GM23338 (cell line): Measurements from ENCODE around the gene DYRK1A. TPM values are rescaled to one million over a fixed set of nuclear protein-coding genes. Genes with fewer than 3 reads are reported as not detected.
A peak's percentile ranks its signal among the peaks of the same experiment; 100 is the strongest.

Source experiments
- ATAC-seq: fragments of 200-7000 bp; cut with Tn5 transposase; 3 replicates; pipeline ENCODE4 v1.9.1; 2020
- DNase-seq: peaks from one replicate; pipeline ENCODE4 v3.0.0-alpha.2; 2015; ENCODE audit warnings: low spot score
- H2AFZ ChIP-seq: fragments of 200-600 bp; sonication (generic); 2 replicates; pipeline ENCODE4 v1.8.0; 2016; ENCODE audit warnings: antibody characterized with exemption, mild to moderate bottlenecking, moderate library complexity
- H3F3A ChIP-seq: fragments of 200-600 bp; sonication (generic); replicated peaks from 2 replicates; pipeline ENCODE4 v1.8.0; 2017; ENCODE audit warnings: antibody characterized with exemption, mixed run types, low read depth
- H3K27ac ChIP-seq: fragments of 200-600 bp; sonication (generic); 2 replicates; pipeline ENCODE4 v1.6.1; 2016; ENCODE audit warnings: low read depth
- H3K27me3 ChIP-seq: fragments of 200-600 bp; sonication (generic); 2 replicates; pipeline ENCODE4 v1.8.0; 2016; ENCODE audit warnings: mild to moderate bottlenecking, mixed run types, moderate library complexity; ENCODE audit not compliant: insufficient read depth
- H3K36me3 ChIP-seq: fragments of 200-600 bp; sonication (generic); 2 replicates; pipeline ENCODE4 v1.8.0; 2016; ENCODE audit warnings: mild to moderate bottlenecking; ENCODE audit not compliant: insufficient read depth
- H3K4me1 ChIP-seq: fragments of 200-600 bp; sonication (generic); 2 replicates; pipeline ENCODE4 v1.8.0; 2016; ENCODE audit warnings: mild to moderate bottlenecking, moderate library complexity; ENCODE audit not compliant: insufficient read depth
- H3K4me2 ChIP-seq: fragments of 200-600 bp; sonication (generic); 2 replicates; pipeline ENCODE4 v1.7.1; 2017; ENCODE audit warnings: mixed run types
- H3K4me3 ChIP-seq: fragments of 200-600 bp; sonication (generic); 2 replicates; pipeline ENCODE4 v1.6.1; 2016; ENCODE audit warnings: mixed run types
- H3K79me2 ChIP-seq: fragments of 200-600 bp; sonication (generic); replicated peaks from 2 replicates; pipeline ENCODE4 v1.8.0; 2017; ENCODE audit warnings: mild to moderate bottlenecking; ENCODE audit not compliant: insufficient read depth
- H3K9me2 ChIP-seq: fragments of 200-600 bp; sonication (generic); 2 replicates; pipeline ENCODE4 v1.8.0; 2017; ENCODE audit not compliant: insufficient read depth
- H4K20me1 ChIP-seq: fragments of 200-600 bp; sonication (generic); replicated peaks from 2 replicates; pipeline ENCODE4 v1.8.0; 2017; ENCODE audit warnings: mild to moderate bottlenecking; ENCODE audit not compliant: insufficient read depth
- H3K27ac Mint-ChIP-seq: 2 replicates; pipeline ENCODE4 v1.8.0; 2020; ENCODE audit warnings: inconsistent platforms, mild to moderate bottlenecking, moderate library complexity, mixed read lengths
- H3K27me3 Mint-ChIP-seq: 3 replicates; pipeline ENCODE4 v1.8.0; 2022; ENCODE audit warnings: low read depth, mild to moderate bottlenecking, moderate library complexity, mixed read lengths, inconsistent platforms; ENCODE audit not compliant: insufficient read depth, poor library complexity
- H3K36me3 Mint-ChIP-seq: 3 replicates; pipeline ENCODE4 v1.8.0; 2021; ENCODE audit warnings: low read depth, mild to moderate bottlenecking, inconsistent platforms, moderate library complexity, mixed read lengths
- H3K4me1 Mint-ChIP-seq: 3 replicates; pipeline ENCODE4 v1.8.0; 2020; ENCODE audit warnings: mild to moderate bottlenecking, inconsistent platforms, mixed read lengths
- H3K4me3 Mint-ChIP-seq: 3 replicates; pipeline ENCODE4 v1.8.0; 2021; ENCODE audit warnings: moderate library complexity, mild to moderate bottlenecking, inconsistent platforms, mixed read lengths
- H3K9me3 Mint-ChIP-seq: 3 replicates; pipeline ENCODE4 v1.8.0; 2020; ENCODE audit warnings: moderate library complexity, mild to moderate bottlenecking, inconsistent platforms, mixed read lengths
- CREB1 ChIP-seq: fragments of 250-450 bp; sonication (Bioruptor Pico); IDR thresholded peaks from 2 replicates; pipeline ENCODE4 v1.5.0; 2020; ENCODE audit warnings: low read depth, mild to moderate bottlenecking, moderate library complexity
- CTCF ChIP-seq, 2 experiments: fragments of 200-600 bp in 1 of 2; sonication (generic) in 1 of 2; conservative IDR thresholded peaks; 2 replicates each; pipeline versions ENCODE4 v1.5.1 to v1.6.1; 2016 to 2017; ENCODE audit warnings: antibody characterized with exemption in 2 of 2, low read depth in 2 of 2, mild to moderate bottlenecking in 2 of 2, moderate library complexity in 1 of 2
- ETS1 ChIP-seq: IDR thresholded peaks from 2 replicates; pipeline ENCODE4 v1.6.1; 2016; ENCODE audit warnings: antibody characterized with exemption
- EZH2 ChIP-seq: fragments of 200-600 bp; sonication (generic); IDR thresholded peaks from one replicate; pipeline ENCODE4 v1.8.0; 2017; ENCODE audit warnings: antibody characterized with exemption, mild to moderate bottlenecking, low read depth; ENCODE audit not compliant: unreplicated experiment
- EZH2phosphoT487 ChIP-seq: fragments of 200-600 bp; sonication (generic); IDR thresholded peaks from one replicate; pipeline ENCODE4 v1.8.1; 2018; ENCODE audit warnings: antibody characterized with exemption; ENCODE audit not compliant: unreplicated experiment
- JUNB ChIP-seq: IDR thresholded peaks from one replicate; pipeline ENCODE4 v1.6.1; 2016; ENCODE audit warnings: antibody characterized with exemption; ENCODE audit not compliant: unreplicated experiment
- NANOG ChIP-seq: IDR thresholded peaks from 2 replicates; pipeline ENCODE4 v1.6.1; 2016; ENCODE audit warnings: antibody characterized with exemption, borderline replicate concordance
- POLR2AphosphoS5 ChIP-seq: IDR thresholded peaks from 2 replicates; pipeline ENCODE4 v1.6.1; 2016; ENCODE audit warnings: antibody characterized with exemption, low read depth
- REST ChIP-seq: IDR thresholded peaks from one replicate; pipeline ENCODE4 v1.6.1; 2018; ENCODE audit warnings: antibody characterized with exemption; ENCODE audit not compliant: unreplicated experiment
- STAT1 ChIP-seq: IDR thresholded peaks from one replicate; pipeline ENCODE4 v1.6.1; 2016; ENCODE audit warnings: antibody characterized with exemption; ENCODE audit not compliant: unreplicated experiment
- ZNF114 ChIP-seq: fragments of 250-450 bp; sonication (Bioruptor Pico); IDR thresholded peaks from 2 replicates; pipeline ENCODE4 v1.5.0; 2020; ENCODE audit warnings: mild to moderate bottlenecking, moderate library complexity
- ZNF331 ChIP-seq: fragments of 250-450 bp; sonication (Bioruptor Pico); IDR thresholded peaks from 2 replicates; pipeline ENCODE4 v1.5.0; 2020; ENCODE audit warnings: low read depth, mild to moderate bottlenecking, moderate library complexity
- ZNF462 ChIP-seq: fragments of 250-450 bp; sonication (Bioruptor Pico); IDR thresholded peaks from 2 replicates; pipeline ENCODE4 v1.5.0; 2020; ENCODE audit warnings: mild to moderate bottlenecking, moderate library complexity
- polyA plus RNA-seq: library from polyadenylated mRNA; unstranded; fragments of >200 nt; fragmentation: Nextera tagmentation; extraction: Ambion mirVana; gene quantifications from 2 replicates; pipeline ENCODE4 v1.2.1, GENCODE V29; 2016
- total RNA-seq: library from RNA; depleted of rRNA; stranded (reverse); fragments of >200 nt; shearing (Covaris generic); gene quantifications from 2 replicates; pipeline ENCODE4 v1.2.3, GENCODE V29; 2014

DYRK1A gene
- total and polyA plus RNA-seq, 2 experiments from 2014 or later, result 10.3 to 84.7 TPM

GRCh38 chr21:37370152-37371040 is 3.8 kb downstream of the DYRK1A start:
- H3K27ac ChIP-seq, result no peak overlapping the region
- H3K27ac Mint-ChIP-seq, result peak overlapping the region; percentile 12; the same call in 1 of the 2 replicates
- no peaks in the 10 kb centered on the region for H3K9me2 ChIP-seq
- peak overlapping the region; percentile 86 for H3K4me3 Mint-ChIP-seq
- peaks cover 78% of the 10 kb centered on the region for H3K79me2 ChIP-seq
- peak overlapping the region; percentile 79 for H3K4me2 ChIP-seq
- peaks cover 55% of the 10 kb centered on the region for H4K20me1 ChIP-seq
- peaks cover 5% of the 10 kb centered on the region for H3K9me3 Mint-ChIP-seq
- no peak for TF ChIP-seq ETS1
- TF ChIP-seq STAT1, result no peak
- TF ChIP-seq ZNF462 (CRISPR knock-in tag), result no peak
- TF ChIP-seq CREB1 (CRISPR knock-in tag), result no peak
- no peak for TF ChIP-seq ZNF331
- no peak for TF ChIP-seq EZH2
- TF ChIP-seq REST, result no peak
- TF ChIP-seq POLR2AphosphoS5, result no peak
- TF ChIP-seq ZNF114 (CRISPR knock-in tag), result no peak
- no peak for TF ChIP-seq NANOG
- no peak for TF ChIP-seq EZH2phosphoT487
- no peak for TF ChIP-seq JUNB
- TF ChIP-seq CTCF (conservative IDR thresholded peaks at IDR 0.05; ENCODE audit: low read depth in 2 of 2), result no peak
- peaks cover 6% of the 10 kb centered on the region for H3K36me3 Mint-ChIP-seq
- H3K4me1 Mint-ChIP-seq, result peaks cover 57% of the 10 kb centered on the region
- no peaks in the 10 kb centered on the region for H3K27me3 ChIP-seq
- peaks cover 40% of the 10 kb centered on the region for H3K4me1 ChIP-seq
- H3K27me3 Mint-ChIP-seq, result peaks cover 12% of the 10 kb centered on the region
- H3F3A ChIP-seq, result peaks cover 3% of the 10 kb centered on the region; the same call in 1 of the 2 replicates
- ATAC-seq (no peak), DNase-seq (no peak)
- H3K4me3 ChIP-seq, result peak overlapping the region; percentile 85
- no peaks in the 10 kb centered on the region for H3K36me3 ChIP-seq
- H2AFZ ChIP-seq, result no peak overlapping the region
